Activated T-cell treated with anti-CD3 and anti-CD28 coated beads for 4 hours (primary cell): ENCODE results near the gene SRSF4.
"Not testable (repeated sequence)": the region's sequence is repeated elsewhere in the genome, so short reads cannot be mapped to it uniquely, and the experiment has no call there.

Experiments
- DNase-seq: peaks from one replicate; pipeline ENCODE4 v3.0.0-alpha.2; 2020

Gene SRSF4

GRCh38 chr1:29162476-29163138 is 19.1 kb downstream of the SRSF4 start:
- no peak for DNase-seq

GRCh38 chr1:29162025-29162424 is 19.7 kb downstream of the SRSF4 start:
- DNase-seq = no peak

GRCh38 chr1:29159773-29160172 is 21.9 kb downstream of the SRSF4 start:
- no peak for DNase-seq

DNA sequence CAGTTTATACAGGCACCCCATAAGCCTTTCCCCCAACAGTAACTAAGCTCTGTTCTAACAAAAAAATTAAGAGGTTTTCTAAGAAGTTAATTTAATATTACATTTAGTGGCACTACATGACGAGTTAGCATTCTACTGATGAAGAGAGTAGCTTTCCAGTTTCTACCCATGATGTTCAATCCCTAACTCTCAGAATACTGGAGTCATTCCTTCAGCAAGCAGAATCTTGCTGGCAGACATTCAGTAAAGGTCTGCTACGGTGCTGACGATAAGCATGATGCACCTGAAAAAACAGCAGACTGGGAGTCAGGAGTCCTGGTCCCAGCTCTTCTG is 24.5 kb downstream of the SRSF4 start:
- DNase-seq = no peak

- DNase-seq = no peak
Measured at GRCh38 chr1:29156543-29157268, 25.0 kb downstream of the SRSF4 start.

- DNase-seq = no peak
Measured at GRCh38 chr1:29152046-29152805, 29.5 kb downstream of the SRSF4 start.

DNA sequence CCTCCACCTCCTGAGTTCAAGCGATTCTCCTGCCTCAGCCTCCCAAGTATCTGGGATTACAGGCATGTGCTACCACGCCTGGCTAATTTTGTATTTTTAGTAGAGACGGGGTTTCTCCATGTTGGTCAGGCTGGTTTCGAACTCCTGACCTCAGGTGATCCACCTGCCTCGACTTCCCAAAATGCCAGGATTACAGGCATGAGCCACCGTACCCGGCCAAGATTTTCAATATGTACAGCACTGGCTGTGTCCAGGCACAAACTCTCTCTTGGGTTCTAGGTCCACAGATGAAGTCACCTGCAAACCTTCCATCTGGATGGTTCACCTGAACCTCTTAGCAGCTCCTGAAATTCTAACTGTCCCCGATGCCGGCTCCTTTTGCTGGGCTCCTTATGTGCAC is 31.4 kb downstream of the SRSF4 start:
- not testable (repeated sequence) for DNase-seq

DNA sequence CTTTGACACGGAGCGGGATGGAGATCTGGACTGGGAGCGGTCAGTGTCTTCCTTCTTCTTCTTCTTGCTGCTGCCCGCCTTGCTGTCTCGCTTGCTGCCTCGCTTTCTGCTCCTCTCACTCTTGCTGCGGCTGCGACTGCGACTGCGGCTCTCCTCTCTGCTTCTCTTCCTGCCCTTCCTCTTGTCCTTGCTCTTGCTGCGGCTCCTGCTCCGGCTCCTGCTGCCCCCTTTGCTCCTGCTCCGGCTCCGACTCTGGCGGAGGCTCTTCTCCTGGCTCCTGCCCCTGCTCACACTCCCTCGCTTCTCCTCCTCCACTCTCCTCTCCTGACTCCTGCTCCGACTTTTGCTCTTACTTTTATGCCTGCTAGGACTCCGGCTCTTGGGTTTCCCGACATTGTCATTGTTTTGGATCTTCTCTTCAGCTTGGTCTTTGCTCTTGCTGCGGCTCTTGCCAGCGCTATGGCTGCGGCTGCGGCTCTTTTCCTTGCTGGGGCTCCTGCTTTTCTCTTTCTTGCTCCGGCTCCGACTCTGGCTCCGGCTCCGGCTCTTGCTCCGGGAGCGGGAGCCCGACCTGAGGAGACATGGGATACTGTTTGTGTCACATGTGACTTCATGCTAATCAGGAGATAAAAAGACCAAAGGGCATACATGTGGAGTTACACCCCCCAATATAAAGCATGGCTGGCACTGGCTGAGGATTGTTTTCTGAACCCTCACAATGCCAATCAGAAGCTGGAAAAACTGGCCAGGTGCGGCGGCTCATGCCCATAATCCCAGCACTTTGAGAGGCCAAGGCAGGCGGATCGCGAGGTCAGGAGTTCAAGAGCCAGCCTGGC is 32.8 kb downstream of the SRSF4 start:
- no peak for DNase-seq

DNA sequence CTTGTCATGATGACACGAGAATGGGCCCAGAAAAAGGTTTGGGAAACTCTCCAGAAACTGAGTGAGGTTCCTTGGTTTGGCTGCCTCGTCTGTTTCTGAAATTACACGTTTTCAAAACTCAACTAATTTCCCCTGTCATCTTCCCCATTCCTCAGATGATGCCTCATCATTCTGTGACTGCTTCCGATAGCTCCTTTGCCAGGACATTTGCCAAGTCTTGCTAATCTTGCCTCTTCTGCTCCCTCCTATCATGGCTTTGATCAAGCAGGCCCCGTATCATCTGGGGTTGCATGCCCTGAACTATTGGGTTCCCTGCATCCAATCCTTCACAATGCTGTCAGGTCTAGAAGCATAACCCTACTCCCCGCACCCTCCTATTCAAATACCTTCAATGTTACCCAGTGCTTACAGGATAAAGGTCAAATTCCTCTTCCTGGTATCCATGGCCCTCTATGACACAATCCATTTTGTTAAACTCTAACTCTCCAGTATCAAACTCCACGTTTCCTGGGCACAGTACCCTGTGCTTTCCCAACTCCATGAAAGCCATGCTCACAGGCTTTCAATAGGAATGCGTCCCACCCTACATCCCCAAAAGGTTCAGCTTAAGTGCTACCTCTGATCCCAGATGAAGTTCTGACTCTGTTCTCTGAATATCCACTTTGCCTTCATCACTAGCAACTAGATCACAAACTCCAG is 35.8 kb downstream of the SRSF4 start:
- DNase-seq = no peak

DNA sequence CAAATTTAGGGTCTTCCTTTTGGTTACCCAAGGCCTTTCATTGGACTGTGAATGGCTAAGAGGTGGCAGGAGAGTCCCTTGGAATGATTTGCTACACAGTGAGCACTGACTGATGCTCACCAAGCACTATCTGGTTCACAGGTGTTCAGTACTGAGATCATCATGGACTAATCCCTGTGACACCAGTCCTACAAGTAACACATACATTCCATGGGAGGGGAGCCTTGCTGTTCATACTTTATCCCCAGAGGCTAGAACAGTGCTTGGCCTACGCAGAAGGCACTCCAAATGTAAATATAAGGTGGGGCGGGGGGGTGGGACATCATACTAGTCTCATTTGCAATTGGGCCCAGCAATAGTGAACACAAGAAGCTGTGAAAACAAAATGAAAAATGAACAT is 37.5 kb downstream of the SRSF4 start:
- no peak for DNase-seq

GRCh38 chr1:29142714-29143113 is 39.0 kb downstream of the SRSF4 start:
- no peak for DNase-seq

DNA sequence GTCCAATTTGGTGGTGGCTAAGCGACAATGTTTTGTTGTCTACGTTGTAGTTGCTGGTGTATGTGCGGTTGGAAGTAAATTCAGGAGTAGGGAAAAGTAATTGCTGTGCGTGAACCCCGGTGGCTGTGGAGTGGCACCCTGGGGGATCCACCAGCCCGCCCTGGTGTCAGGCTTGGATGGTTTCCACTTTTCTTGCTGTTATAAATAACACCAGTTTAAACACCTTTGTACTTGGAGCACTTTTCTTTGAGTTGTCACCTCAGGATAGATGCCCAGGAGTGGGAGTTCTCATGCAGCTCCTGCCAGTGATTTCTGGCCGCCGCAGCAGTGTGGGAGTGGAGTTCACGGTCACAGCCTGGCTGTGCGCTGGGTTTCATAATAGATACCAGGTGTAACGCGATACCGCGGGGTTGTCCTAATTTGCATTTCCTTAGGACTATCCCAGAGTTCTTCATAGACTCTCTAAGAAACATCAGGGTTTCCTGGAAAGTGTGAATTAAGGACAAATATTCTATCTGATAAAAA is 45.2 kb downstream of the SRSF4 start:
- no peak for DNase-seq

DNA sequence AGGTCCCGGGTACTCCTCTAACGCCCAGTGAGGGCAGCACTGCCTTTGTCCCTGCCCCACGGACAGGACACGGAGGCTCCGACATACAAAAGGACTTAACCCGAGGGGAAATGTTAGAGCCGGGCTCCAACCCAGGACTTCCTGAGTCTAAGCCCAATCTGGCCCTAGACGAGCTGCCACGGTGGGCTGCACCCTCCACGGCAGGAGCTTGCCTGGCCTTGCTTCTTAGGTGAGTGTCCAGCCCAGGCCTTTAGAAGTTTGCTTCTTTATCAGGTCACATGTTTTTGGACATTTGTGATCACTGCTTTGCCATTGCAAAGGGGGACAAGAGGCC is 47.0 kb downstream of the SRSF4 start:
- DNase-seq = no peak

DNA sequence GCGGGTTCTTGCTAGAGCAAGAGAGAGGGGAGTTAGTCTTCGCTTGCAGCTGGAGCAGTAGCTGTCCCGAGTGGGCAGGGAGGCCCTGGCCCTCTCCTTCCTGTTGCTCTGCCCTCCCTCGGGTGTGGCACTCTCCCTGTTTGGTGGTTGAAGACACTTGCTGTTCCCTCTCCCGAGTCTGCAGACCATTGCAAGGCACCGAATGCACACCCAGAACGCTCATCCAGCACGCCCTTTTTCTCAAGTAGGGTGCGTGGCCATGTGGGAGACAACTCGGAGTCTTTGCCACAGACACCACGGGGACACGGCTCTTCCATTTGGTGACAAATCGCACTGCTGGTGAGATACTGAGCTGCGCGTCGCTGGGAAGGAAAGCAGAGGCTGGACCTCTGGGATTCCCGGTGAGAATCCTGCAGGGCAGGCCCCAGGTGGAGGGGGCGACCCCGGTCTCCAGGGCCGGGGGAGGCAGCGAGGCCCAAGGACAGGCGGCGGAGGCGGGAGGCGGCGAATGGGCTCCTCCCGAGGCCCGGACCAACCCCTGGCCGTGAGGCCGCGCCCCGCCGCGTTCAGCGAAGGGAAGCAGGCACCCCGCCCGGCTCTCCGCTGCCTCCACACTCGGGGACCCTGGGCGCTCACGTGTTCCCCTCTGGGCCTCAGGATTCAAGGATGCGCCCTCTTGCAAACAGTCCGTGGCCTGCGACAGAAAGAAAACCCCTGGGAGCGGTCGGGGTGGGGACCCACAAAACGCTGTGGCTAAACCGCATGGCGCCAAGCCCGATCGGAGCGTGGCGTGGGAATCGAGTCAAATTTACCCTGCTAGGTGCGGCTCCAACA is 47.6 kb downstream of the SRSF4 start:
- no peak for DNase-seq

GRCh38 chr1:29131056-29131455 is 50.6 kb downstream of the SRSF4 start:
- DNase-seq = not testable (repeated sequence)

DNA sequence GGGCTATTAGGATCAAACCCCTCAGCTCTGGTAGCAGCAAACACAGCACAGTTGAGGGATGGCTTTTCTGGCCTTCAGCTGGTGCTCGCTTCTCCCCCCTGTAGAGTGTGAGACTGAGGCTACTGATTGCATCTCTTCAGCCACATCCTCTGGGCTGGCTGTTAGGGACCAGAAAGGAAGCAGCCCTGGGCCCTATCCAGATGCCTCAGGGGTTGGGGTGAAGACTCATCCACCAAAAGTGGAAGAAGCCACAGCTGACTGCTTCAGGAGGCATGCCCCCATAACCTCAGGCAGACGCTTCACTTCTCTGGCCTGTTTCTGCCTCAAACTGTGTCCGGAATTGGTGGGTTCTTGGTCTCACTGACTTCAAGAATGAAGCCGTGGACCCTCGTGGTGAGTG is 51.8 kb downstream of the SRSF4 start:
- DNase-seq = no peak

DNA sequence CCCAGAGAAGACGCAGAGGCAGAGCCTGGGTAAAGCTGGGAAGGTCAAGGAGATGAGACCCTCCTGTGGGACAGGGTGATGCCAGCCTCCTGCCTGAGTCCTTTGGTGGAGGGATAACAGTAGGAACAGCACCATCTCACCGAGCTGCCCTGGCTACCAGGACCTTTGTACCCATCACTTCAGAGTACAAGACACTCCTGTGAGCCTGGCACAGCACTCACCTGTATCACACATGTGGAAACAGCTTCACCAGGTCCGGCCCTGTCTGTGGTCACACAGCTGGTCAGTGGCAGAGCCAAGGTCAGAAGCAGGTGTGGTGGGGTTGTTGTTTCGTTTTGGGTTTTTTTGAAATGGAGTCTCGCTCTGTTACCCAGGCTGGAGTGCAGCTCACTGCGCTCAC is 53.0 kb downstream of the SRSF4 start:
- no peak for DNase-seq

GRCh38 chr1:29126198-29126597 is 55.5 kb downstream of the SRSF4 start:
- DNase-seq = no peak

GRCh38 chr1:29125788-29126187 is 55.9 kb downstream of the SRSF4 start:
- DNase-seq = no peak

DNA sequence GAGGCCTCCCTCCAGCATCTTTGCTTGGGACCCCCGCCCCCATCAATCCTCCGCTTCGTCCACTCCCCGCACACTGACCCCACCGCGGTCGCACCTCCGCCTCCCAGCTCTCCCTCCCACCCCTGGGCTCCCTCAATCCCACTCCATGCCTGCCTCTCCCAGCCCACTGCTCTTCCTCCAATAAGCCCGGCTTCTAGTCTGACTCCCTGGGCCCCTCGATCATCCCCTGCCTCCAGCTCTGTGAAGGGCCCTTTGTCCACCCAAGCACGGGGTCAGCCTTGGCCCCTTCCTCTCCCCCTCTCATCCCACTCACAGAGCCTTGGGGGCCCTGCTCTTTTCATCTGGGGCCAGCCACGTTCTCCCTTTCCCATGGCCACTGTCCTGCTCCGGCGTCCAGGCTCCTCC is 56.5 kb downstream of the SRSF4 start:
- no peak for DNase-seq
